Memory B cell (primary cell): ENCODE data around the gene POLD2.
A peak's percentile ranks its signal among the peaks of the same experiment; 100 is the strongest.

ENCODE experiments used
- ATAC-seq: fragments of 150-1000 bp; cut with Tn5 transposase; 2 replicates; pipeline ENCODE4 v1.10.0; 2021; ENCODE audit warnings: low read depth, mild to moderate bottlenecking, moderate library complexity
- DNase-seq, 2 donors: peaks; one replicate each; pipeline ENCODE4 v3.0.0; 2022; ENCODE audit warnings: low spot score in 2 of 2
- H3K27ac Mint-ChIP-seq: one replicate; pipeline ENCODE4 v1.8.0; 2022; ENCODE audit warnings: mild to moderate bottlenecking, moderate library complexity, mixed read lengths
- H3K27me3 Mint-ChIP-seq: one replicate; pipeline ENCODE4 v1.8.0; 2022; ENCODE audit warnings: mixed read lengths
- H3K36me3 Mint-ChIP-seq: one replicate; pipeline ENCODE4 v1.8.0; 2022; ENCODE audit warnings: mild to moderate bottlenecking, mixed read lengths
- H3K4me1 Mint-ChIP-seq: one replicate; pipeline ENCODE4 v1.8.0; 2022; ENCODE audit warnings: mixed read lengths
- H3K4me3 Mint-ChIP-seq: one replicate; pipeline ENCODE4 v1.8.0; 2022; ENCODE audit warnings: mild to moderate bottlenecking, moderate library complexity, mixed read lengths
- H3K9me3 Mint-ChIP-seq: one replicate; pipeline ENCODE4 v1.8.0; 2022; ENCODE audit warnings: mixed read lengths

Gene POLD2

GRCh38 chr7:44107961-44108767 lies 15.2 kb downstream of the POLD2 start:
- Mint-ChIP-seq H3K9me3 (no peaks in the 10 kb centered on the region), H3K4me1 (peaks cover 15% of the 10 kb centered on the region), H3K27me3 (peaks cover 13% of the 10 kb centered on the region), H3K36me3 (peaks cover 3% of the 10 kb centered on the region), H3K27ac (no peak overlapping the region), H3K4me3 (no peak overlapping the region)
- ATAC-seq (no peak), DNase-seq (no peak)

- Mint-ChIP-seq H3K9me3 (no peaks in the 10 kb centered on the region), H3K4me3 (no peak overlapping the region), H3K27ac (no peak overlapping the region), H3K27me3 (peaks cover 13% of the 10 kb centered on the region), H3K36me3 (peaks cover 2% of the 10 kb centered on the region), H3K4me1 (peaks cover 15% of the 10 kb centered on the region)
- ATAC-seq (no peak), DNase-seq (no peak)
Measured at GRCh38 chr7:44107116-44107960, 16.0 kb downstream of the POLD2 start.

GRCh38 chr7:44106311-44107065 lies 16.9 kb downstream of the POLD2 start:
- no peak for DNase-seq
- Mint-ChIP-seq H3K36me3 (peaks cover 2% of the 10 kb centered on the region), H3K4me1 (peaks cover 16% of the 10 kb centered on the region)

GRCh38 chr7:44105832-44106231 lies 17.5 kb downstream of the POLD2 start:
- H3K4me3 Mint-ChIP-seq, result peak overlapping the region; percentile 80
- H3K4me1 Mint-ChIP-seq, result peaks cover 17% of the 10 kb centered on the region
- DNase-seq, result no peak
- peaks cover 2% of the 10 kb centered on the region for H3K36me3 Mint-ChIP-seq
- peak overlapping the region; percentile 21 for H3K27ac Mint-ChIP-seq
- no peaks in the 10 kb centered on the region for H3K9me3 Mint-ChIP-seq
- ATAC-seq, result no peak
- H3K27me3 Mint-ChIP-seq, result peaks cover 13% of the 10 kb centered on the region

More at GRCh38 chr7:44106311-44107065, 16.9 kb downstream of the POLD2 start:
- Mint-ChIP-seq H3K27ac (no peak overlapping the region), H3K4me3 (no peak overlapping the region), H3K27me3 (peaks cover 13% of the 10 kb centered on the region), H3K9me3 (no peaks in the 10 kb centered on the region)
- no peak for ATAC-seq

- peaks cover 2% of the 10 kb centered on the region for H3K36me3 Mint-ChIP-seq
- peak; percentile 32 for ATAC-seq
- peaks cover 20% of the 10 kb centered on the region for H3K4me1 Mint-ChIP-seq
- peaks cover 13% of the 10 kb centered on the region for H3K27me3 Mint-ChIP-seq
- peak overlapping the region; percentile 80 for H3K4me3 Mint-ChIP-seq
- no peak for DNase-seq
- peak overlapping the region; percentile 21 for H3K27ac Mint-ChIP-seq
- no peaks in the 10 kb centered on the region for H3K9me3 Mint-ChIP-seq
Measured at GRCh38 chr7:44104860-44105771, 18.2 kb downstream of the POLD2 start.

GRCh38 chr7:44103923-44104859 lies 19.2 kb downstream of the POLD2 start, which contains the start of gene AEBP1:
Gene AEBP1 (plus strand): TSS chr7:44104345. CDS start chr7:44104666, 321 bp downstream.
- ATAC-seq, result peak; percentile 66

GRCh38 chr7:44103566-44103922 lies 19.8 kb downstream of the POLD2 start:
- no peak for DNase-seq
- Mint-ChIP-seq H3K4me1 (peaks cover 20% of the 10 kb centered on the region), H3K9me3 (no peaks in the 10 kb centered on the region), H3K27me3 (peaks cover 12% of the 10 kb centered on the region), H3K4me3 (peak overlapping the region; percentile 68), H3K36me3 (peaks cover 2% of the 10 kb centered on the region), H3K27ac (no peak overlapping the region)
- no peak for ATAC-seq

More at GRCh38 chr7:44103923-44104859, 19.2 kb downstream of the POLD2 start, which contains the start of gene AEBP1:
- DNase-seq, result no peak
- peaks cover 13% of the 10 kb centered on the region for H3K27me3 Mint-ChIP-seq
- H3K27ac Mint-ChIP-seq, result no peak within 1 kb of the TSS
- no peaks in the 10 kb centered on the region for H3K9me3 Mint-ChIP-seq
- peaks cover 20% of the 10 kb centered on the region for H3K4me1 Mint-ChIP-seq
- H3K36me3 Mint-ChIP-seq, result peaks cover 2% of the 10 kb centered on the region
- H3K4me3 Mint-ChIP-seq, result peak within 1 kb of the TSS; percentile 80

- no peak overlapping the region for H3K27ac Mint-ChIP-seq
- peaks cover 15% of the 10 kb centered on the region for H3K4me1 Mint-ChIP-seq
- ATAC-seq (no peak), DNase-seq (no peak)
- peaks cover 7% of the 10 kb centered on the region for H3K27me3 Mint-ChIP-seq
- H3K9me3 Mint-ChIP-seq, result no peaks in the 10 kb centered on the region
- peak overlapping the region; percentile 68 for H3K4me3 Mint-ChIP-seq
- no peaks in the 10 kb centered on the region for H3K36me3 Mint-ChIP-seq
Measured at GRCh38 chr7:44102846-44103565, 20.3 kb downstream of the POLD2 start.

- Mint-ChIP-seq H3K4me3 (no peak overlapping the region), H3K27ac (no peak overlapping the region)
- DNase-seq, result no peak
Measured at GRCh38 chr7:44101966-44102845, 21.1 kb downstream of the POLD2 start.

GRCh38 chr7:44101303-44101965 lies 21.9 kb downstream of the POLD2 start:
- H3K27ac Mint-ChIP-seq, result no peak overlapping the region
- H3K27me3 Mint-ChIP-seq, result peaks cover 7% of the 10 kb centered on the region
- no peak overlapping the region for H3K4me3 Mint-ChIP-seq
- no peaks in the 10 kb centered on the region for H3K9me3 Mint-ChIP-seq
- no peaks in the 10 kb centered on the region for H3K36me3 Mint-ChIP-seq
- ATAC-seq (no peak), DNase-seq (no peak)
- peaks cover 28% of the 10 kb centered on the region for H3K4me1 Mint-ChIP-seq

More at GRCh38 chr7:44101966-44102845, 21.1 kb downstream of the POLD2 start:
- no peaks in the 10 kb centered on the region for H3K9me3 Mint-ChIP-seq
- ATAC-seq, result no peak
- H3K36me3 Mint-ChIP-seq, result no peaks in the 10 kb centered on the region
- peaks cover 21% of the 10 kb centered on the region for H3K4me1 Mint-ChIP-seq
- H3K27me3 Mint-ChIP-seq, result peaks cover 7% of the 10 kb centered on the region
